HG02973 (cell line): Measurements from ENCODE around the gene PRKCQ.
"Not testable (repeated sequence)": the region's sequence is repeated elsewhere in the genome, so short reads cannot be mapped to it uniquely, and the experiment has no call there.

Source experiments
- ATAC-seq: cut with Tn5 transposase; IDR thresholded peaks from one replicate; pipeline ENCODE4 v1.9.1; 2021; ENCODE audit warnings: moderate library complexity; ENCODE audit not compliant: unreplicated experiment

Gene PRKCQ

DNA sequence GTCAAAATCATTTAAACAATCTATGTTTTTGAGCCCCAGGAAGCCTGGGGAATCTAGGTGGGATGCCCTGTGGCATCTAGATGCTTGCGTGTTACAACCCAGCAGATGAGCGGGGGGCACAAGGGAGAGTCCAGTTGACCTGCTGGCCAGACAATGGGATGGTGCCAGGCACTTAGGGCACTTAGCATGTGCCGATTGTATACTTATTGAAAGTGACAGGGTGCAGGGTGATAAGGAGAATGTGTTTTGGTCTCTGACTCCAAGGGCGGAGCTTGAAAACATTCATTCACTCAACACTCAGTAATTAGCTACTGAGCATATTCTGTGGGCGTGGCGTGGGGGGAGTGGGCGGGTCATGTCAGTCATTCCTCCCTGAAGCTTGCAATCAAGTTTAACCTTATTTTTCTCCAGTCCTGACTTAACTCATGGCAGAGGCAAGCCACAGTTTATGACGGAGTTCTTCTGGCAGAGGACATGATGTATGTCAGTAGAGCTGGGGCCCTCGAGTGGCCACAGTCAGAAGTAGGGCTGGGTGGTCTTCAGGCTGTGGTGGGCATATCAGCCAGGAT is 115.1 kb downstream of the PRKCQ start:
- no peak for ATAC-seq

GRCh38 chr10:6463366-6463765 is 116.7 kb downstream of the PRKCQ start:
- ATAC-seq: no peak

GRCh38 chr10:6461961-6462360 is 118.1 kb downstream of the PRKCQ start:
- ATAC-seq: no peak

- no peak for ATAC-seq
Measured at GRCh38 chr10:6460861-6461409, 119.1 kb downstream of the PRKCQ start.

GRCh38 chr10:6458814-6459213 is 121.3 kb downstream of the PRKCQ start:
- no peak for ATAC-seq

DNA sequence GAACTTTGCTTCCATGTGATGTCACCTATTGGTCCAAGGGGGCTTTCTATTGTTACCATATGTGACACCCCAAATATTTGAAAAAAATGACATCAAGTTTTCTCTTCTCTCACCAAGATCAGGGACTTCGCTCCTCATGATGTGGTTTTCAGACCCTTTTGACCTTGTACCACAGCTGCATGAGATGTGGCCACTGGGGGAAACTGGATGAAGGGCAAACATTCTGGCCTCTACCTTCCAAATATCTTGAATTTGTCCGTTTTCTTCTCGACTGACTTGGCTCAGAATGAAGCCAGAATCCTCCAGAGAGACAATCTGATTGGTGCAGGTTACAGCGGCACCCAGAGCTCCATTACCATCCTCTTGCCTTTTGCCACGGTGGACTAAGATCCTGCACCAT is 122.7 kb downstream of the PRKCQ start:
- no peak for ATAC-seq

- ATAC-seq: no peak
Measured at GRCh38 chr10:6456067-6456466, 124.0 kb downstream of the PRKCQ start.

DNA sequence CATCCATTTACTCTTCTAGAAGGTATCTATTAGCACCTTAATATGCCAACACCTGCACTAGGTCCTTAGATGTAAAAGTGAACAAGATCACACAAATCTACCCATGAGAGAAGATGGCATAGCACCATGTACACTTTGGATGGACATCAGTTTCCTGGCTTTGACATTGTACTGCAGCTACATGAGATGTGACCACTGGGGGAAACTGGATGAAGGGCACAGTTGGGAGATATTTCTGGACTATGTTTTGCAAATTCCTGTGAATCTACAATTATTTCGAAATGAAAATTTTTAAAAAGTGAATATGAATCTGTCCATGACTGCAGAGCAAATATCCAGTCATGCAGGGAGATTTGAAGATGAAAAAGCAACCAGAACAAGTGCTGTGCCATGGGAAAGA is 124.5 kb downstream of the PRKCQ start:
- ATAC-seq: no peak

DNA sequence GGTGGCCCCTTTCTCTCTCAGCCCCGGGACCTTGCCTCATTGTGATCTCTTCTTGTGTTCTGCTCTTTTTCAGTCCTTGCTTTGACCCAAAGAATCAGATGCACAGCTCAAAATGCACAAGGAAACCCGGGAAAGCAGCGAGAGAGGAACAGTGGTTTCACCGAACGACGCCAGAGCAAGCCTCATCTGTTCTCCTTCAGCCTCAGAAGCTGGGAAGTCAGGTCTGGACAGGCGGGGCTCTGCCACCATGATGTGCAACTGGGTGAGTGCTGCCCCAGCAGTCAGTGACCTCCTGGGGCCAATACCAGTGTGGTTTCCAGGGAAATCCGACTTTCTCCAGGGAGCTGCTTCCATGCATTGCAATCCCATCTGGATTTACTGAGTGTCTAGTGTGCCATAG is 133.4 kb downstream of the PRKCQ start:
- no peak for ATAC-seq

- no peak for ATAC-seq
Measured at GRCh38 chr10:6445671-6446316, 134.3 kb downstream of the PRKCQ start.

DNA sequence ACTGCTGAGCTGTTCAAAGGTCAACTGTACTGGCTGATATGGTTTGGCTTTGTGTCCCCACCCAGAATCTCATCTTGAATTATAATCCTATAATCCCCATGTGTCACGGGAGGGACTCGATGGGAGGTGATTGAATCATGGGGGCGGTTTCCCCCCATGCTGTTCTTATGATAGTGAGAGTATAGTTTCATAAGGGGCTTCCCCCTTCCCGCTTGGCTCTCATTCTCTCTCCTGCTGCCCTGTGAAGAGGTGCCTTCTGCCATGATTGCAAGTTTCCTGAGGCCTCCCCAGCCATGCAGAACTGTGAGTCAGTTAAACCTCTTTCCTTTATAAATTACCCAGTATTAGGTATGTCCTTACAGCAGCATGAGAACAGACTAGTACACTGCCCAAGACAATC is 140.2 kb downstream of the PRKCQ start:
- ATAC-seq: not testable (repeated sequence)

DNA sequence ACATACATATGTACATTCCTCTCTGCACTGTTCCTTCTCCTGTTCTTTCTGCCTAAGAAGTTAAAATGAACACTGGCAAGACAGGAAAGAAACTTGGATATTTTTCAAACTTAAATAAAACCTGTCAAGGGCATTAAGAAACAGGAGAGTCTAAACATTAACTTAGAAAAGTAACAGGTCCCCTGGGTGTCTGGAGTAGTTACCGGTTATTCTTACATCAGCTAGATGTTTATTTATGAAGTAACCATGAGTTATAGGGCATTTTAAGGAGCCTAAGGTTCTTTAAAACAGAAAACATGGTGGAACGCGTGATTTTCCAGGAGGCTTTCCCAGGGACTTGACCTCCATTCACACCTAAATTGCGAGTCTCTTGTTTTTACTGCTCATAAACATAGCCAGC is 148.2 kb downstream of the PRKCQ start:
- no peak for ATAC-seq

GRCh38 chr10:6431186-6431585 is 148.9 kb downstream of the PRKCQ start:
- no peak for ATAC-seq

DNA sequence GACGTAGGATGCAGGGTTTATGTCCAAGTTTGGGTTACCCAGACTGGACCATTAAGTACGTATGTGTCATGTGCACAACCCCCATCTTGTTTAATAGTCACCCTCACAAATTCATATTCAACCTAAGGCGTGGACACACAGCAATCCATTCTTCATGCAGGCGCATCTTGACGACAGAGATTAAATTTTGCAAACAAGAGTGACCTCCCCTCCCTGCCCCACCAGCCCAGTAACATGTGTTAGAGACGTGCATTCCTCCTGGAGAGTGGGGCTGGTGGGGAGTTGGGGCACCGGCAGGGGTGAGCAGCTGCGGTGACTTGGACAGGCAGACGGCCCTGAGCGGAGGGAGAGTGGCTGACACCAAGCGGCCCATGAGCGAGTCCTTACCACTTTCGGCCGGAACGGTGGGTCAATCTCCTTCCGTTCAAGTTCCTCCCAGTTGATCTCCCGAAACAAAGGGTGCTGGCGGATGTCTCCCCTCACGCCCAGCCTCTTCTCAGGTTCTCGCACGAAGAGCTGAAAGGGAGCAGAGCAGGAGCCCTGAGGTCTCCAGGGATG is 149.6 kb downstream of the PRKCQ start:
- no peak for ATAC-seq

- no peak for ATAC-seq
Measured at GRCh38 chr10:6427357-6427959, 152.6 kb downstream of the PRKCQ start.

DNA sequence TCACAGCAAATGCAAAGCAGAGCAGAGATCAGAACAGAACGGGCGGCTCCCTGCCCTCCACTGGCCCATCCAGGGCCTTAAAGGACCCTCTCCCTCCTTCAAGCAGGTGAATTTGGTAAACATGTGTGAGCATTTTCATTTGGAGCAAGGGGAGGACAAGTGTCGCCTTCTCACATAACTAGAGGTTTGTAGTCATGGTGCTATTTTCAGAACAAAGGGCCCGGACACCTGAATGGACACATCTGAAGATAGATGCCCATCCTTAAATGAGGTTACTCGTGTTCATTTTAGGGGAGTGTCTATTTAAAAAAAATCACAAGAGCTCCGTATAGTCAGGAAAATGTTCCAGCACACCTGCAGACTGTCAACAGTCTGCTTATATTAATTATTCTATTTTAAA is 153.8 kb downstream of the PRKCQ start:
- no peak for ATAC-seq

DNA sequence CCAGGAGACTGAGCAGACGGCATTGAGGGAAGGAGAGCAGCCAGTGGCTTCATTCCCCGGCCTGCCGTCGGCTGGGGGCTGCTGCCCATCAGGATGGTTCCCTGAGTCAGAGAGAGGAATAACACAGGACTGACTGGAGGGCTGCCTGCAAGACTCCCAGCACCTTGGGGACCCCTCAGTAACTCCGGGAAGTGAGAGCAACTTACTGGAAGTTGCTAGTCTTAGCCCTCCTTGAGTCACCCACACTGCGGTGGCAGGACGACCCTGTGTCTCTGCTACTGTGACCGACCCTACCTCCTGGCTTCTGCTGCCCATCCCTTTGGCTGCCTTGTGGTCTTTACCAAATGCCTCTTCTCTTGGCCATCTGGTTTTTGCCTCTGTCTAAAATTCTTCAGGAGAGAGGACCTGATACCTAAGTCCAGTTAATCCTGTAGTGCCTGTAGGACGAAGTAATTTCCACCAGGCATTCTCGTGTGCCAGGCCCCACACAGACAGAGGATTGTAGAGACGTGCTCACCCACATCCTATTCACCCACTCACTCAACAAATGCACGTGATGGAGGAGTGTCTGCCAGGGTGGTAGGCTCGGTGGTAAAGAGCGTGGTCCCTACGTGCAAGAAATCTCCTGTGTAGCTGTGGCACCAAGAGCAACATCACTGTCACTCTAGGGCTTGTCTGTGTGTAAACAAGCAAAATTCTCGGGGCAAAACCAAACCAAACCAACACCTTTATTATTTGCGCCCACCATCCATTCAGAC is 156.5 kb downstream of the PRKCQ start:
- no peak for ATAC-seq

DNA sequence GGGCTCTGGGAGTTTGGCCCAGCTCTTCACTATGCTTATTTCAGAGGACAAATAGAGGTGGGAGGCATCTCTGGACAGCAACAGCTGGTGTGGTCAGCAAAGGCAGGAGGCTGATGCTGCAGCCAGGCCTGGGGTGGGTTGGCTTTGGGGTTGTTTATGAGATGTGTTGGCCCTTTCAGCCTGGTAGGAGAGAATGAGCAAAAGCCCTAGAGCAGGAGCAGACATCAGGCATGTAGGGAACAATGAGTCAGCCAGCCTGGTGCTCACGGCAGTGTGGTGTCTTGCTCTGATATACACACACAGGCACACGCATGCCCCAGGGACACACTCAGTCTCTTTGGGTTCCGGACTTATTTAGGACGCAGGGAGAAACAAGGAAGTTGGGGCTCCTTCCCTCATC is 157.1 kb downstream of the PRKCQ start:
- ATAC-seq: no peak

- ATAC-seq: no peak
Measured at GRCh38 chr10:6418613-6419216, 161.4 kb downstream of the PRKCQ start.

- ATAC-seq: no peak
Measured at GRCh38 chr10:6418167-6418566, 161.9 kb downstream of the PRKCQ start.
